ENCODE measurements around the gene KRTCAP2.

DNA sequence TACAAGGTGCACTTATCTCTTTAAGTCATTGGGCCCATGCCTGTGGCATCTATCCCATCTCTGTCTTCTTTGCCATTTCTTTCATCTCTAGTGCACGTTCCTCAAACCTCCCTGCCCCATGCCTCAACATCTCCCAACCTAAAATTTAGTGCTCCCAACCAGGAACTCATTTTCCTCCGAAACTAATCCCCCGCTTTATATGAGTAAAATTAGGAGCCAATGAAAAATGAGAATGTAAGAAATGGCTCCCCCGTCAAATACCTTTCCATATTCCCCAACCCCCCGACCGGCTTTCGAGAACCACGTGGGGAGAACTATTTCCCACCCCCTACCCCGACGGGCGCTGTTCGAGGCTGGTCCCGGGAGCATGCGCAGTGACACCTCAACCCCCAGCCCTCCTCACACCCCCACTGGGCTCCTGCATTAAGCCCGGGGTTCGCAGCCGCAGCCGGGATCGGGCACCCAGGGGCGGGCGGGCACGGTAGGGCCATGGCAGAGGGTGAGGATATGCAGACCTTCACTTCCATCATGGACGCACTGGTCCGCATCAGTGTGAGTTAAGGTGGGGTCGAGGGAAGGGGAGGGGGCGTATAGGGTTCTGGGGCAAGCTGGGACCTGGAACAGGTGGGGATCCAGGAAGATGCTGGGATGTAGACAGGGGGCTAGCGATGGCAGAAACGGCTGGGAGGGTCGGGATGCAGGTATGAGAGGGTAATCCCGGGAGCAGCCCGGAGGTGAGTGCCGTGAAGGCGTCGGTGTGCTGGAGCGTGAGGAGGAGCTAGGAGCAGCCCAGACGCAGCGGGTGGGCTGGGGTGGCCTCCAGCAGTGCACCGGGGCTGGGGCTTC lies 597 bp upstream of the KRTCAP2 start, which contains the start of gene TRIM46:
- TF ChIP-seq, protein P1, sequence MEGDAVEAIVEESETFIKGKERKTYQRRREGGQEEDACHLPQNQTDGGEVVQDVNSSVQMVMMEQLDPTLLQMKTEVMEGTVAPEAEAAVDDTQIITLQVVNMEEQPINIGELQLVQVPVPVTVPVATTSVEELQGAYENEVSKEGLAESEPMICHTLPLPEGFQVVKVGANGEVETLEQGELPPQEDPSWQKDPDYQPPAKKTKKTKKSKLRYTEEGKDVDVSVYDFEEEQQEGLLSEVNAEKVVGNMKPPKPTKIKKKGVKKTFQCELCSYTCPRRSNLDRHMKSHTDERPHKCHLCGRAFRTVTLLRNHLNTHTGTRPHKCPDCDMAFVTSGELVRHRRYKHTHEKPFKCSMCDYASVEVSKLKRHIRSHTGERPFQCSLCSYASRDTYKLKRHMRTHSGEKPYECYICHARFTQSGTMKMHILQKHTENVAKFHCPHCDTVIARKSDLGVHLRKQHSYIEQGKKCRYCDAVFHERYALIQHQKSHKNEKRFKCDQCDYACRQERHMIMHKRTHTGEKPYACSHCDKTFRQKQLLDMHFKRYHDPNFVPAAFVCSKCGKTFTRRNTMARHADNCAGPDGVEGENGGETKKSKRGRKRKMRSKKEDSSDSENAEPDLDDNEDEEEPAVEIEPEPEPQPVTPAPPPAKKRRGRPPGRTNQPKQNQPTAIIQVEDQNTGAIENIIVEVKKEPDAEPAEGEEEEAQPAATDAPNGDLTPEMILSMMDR (IDR thresholded peaks at IDR 0.05): no peak
- no peak for TF ChIP-seq POLR2A (IDR thresholded peaks at IDR 0.05)

Data from lower leg skin (tissue), 3 donors.